AG04450 (cell line): Measurements from ENCODE around the gene TMF1. TPM values are rescaled to one million over a fixed set of nuclear protein-coding genes. Genes with fewer than 3 reads are reported as not detected.

Source experiments
- CTCF ChIA-PET: fragments of 300-600, 350-600 bp; formaldehyde crosslinking; extraction: SDS; loops from one replicate; lab custom pipeline; 2022; ENCODE audit warnings: antibody characterized with exemption, inconsistent platforms; lab: Charles Lee
- POLR2A ChIA-PET: fragments of 350-600 bp; formaldehyde crosslinking; extraction: SDS; loops from one replicate; lab custom pipeline; 2021; ENCODE audit warnings: antibody characterized with exemption, inconsistent platforms; lab: Yijun Ruan, JAX
- DNase-seq: peaks from one replicate; pipeline ENCODE4 v3.0.0-alpha.2; 2011; ENCODE audit warnings: low read depth, low spot score
- H3K27ac ChIP-seq: one replicate; pipeline ENCODE4 v1.5.1; 2012; ENCODE audit warnings: low read depth, low read length, control low read depth
- H3K27me3 ChIP-seq: one replicate; pipeline ENCODE4 v1.6.0; 2012; ENCODE audit warnings: low read length; ENCODE audit not compliant: control insufficient read depth, insufficient read depth
- H3K4me3 ChIP-seq: 2 replicates; pipeline ENCODE4 v1.5.1; 2011; ENCODE audit warnings: mild to moderate bottlenecking, low read depth, low read length, control low read depth
- H3K9me3 ChIP-seq: 2 replicates; pipeline ENCODE4 v1.5.1; 2012; ENCODE audit warnings: low read length; ENCODE audit not compliant: control insufficient read depth, insufficient read depth
- polyA plus RNA-seq: library from polyadenylated mRNA; depleted of rRNA; stranded (reverse); fragments of >200 nt; gene quantifications from 2 replicates; pipeline ENCODE4 v1.2.3, GENCODE V29; 2011
- TF ChIP-seq, protein P1 (sequence below): IDR thresholded peaks from 2 replicates; pipeline ENCODE4 v1.5.1; 2011; ENCODE audit warnings: low read depth, low read length, control low read depth, inconsistent platforms

The TMF1 gene
- polyA plus RNA-seq, 1 experiment = 21.1 TPM

DNA sequence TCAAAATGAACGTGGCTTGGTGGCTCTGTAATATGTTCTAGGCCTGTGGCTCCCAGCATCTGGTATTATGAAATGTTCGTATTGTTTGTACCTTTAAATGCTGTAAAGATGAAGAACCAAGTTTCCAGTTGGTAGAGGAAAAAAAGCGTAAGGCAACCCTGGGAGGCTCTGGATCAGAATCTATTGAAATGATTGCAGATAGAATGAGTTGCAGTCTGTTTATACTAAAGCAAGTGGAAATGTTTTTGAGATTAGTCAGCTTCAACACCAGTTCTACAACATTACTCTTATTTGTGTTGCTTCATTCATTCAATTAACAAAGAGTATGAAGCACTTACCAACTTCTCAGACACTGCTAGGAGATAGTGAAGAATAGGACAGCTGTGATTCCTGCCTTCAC, 37.9 kb upstream of the TMF1 start:
- no peaks in the 10 kb centered on the region for H3K9me3 ChIP-seq
- TF ChIP-seq, protein P1, sequence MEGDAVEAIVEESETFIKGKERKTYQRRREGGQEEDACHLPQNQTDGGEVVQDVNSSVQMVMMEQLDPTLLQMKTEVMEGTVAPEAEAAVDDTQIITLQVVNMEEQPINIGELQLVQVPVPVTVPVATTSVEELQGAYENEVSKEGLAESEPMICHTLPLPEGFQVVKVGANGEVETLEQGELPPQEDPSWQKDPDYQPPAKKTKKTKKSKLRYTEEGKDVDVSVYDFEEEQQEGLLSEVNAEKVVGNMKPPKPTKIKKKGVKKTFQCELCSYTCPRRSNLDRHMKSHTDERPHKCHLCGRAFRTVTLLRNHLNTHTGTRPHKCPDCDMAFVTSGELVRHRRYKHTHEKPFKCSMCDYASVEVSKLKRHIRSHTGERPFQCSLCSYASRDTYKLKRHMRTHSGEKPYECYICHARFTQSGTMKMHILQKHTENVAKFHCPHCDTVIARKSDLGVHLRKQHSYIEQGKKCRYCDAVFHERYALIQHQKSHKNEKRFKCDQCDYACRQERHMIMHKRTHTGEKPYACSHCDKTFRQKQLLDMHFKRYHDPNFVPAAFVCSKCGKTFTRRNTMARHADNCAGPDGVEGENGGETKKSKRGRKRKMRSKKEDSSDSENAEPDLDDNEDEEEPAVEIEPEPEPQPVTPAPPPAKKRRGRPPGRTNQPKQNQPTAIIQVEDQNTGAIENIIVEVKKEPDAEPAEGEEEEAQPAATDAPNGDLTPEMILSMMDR = no peak
- ChIA-PET CTCF (interaction anchor here (1.0 to 1.9 kb wide), 3 partner anchors 30 to 216 kb away, joined by 3 to 13 read pairs (median 5); partner anchors contain the start of gene EOGT), POLR2A (interaction anchor here (0.7 kb wide), 1 partner anchor 11 kb away, joined by 8 read pairs; no protein-coding TSS in a partner anchor)
- DNase-seq = peak; percentile 52
- H3K27me3 ChIP-seq = no peaks in the 10 kb centered on the region
- H3K27ac ChIP-seq = peak overlapping the region; percentile 54
- no peak overlapping the region for H3K4me3 ChIP-seq

DNA sequence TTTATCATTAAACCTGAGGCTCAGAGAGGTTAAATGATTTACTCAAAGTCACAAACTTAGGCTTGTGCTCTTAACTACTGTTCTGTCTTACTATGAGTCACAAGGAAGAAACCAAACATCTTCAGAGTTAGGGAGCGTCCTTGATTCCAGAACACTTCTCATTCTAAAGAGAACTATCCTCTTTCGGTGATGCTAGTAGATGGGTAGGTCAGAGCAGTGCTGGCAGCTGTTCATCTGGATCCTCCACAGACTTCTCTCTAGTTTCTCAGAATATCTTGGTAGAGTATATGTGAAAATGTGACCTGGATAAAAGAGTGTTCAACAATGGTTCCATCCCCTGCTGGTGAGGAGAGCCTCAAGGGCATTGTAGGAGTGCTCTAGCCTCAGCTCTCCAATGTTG, 35.9 kb upstream of the TMF1 start:
- H3K27ac ChIP-seq = no peak overlapping the region
- ChIA-PET CTCF (no interaction called here), POLR2A (no interaction called here)
- H3K9me3 ChIP-seq = no peaks in the 10 kb centered on the region
- no peaks in the 10 kb centered on the region for H3K27me3 ChIP-seq
- no peak for DNase-seq
- TF ChIP-seq, protein P1 = peak; percentile 13; the same call in 1 of the 2 replicates
- peak overlapping the region; percentile 18; the same call in 1 of the 2 replicates for H3K4me3 ChIP-seq

DNA sequence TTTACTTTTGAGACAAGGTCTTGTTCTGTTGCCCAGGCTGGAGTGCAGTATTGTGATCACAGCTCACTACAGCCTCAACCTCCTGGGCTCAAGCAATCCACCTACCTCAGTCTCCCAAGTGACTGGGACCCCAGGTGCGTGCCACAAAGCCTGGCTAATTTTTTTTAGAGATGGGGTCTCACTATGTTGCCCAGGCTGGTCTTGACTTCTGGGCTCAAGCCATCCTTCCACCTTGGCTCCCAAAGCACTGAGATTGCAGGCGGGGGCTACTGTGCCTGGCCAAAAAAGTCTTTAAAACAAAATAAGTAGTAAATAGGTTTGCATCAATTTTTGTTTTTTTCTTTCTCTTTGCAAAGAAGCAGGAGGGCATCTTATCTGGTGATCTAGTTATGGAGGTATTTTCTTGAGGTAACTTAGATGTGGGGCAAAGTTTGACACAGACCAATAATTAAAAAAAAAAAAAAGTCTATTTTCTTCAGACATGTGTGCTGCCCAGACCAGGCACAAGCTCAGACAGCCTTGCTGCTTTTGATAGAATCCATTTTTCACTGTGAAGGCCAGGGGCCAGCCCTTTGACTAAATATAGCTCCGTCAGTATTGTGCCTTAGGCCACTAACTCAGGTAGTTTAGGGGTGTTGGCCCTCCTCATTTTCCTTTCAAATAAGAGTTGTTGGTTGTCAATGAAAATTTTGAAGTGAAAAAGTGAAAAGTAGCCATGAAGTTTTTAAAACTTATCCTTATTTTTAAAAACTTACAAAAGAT, 35.1 kb upstream of the TMF1 start:
- TF ChIP-seq, protein P1 = no peak
- Histone ChIP-seq H3K27ac (peak overlapping the region; percentile 83), H3K4me3 (peak overlapping the region; percentile 95), H3K27me3 (no peaks in the 10 kb centered on the region), H3K9me3 (no peaks in the 10 kb centered on the region)
- no peak for DNase-seq
- CTCF ChIA-PET = no interaction called here
- POLR2A ChIA-PET = interaction anchor here (0.7 kb wide), 1 partner anchor 762 kb away, joined by 5 read pairs; no protein-coding TSS in a partner anchor

DNA sequence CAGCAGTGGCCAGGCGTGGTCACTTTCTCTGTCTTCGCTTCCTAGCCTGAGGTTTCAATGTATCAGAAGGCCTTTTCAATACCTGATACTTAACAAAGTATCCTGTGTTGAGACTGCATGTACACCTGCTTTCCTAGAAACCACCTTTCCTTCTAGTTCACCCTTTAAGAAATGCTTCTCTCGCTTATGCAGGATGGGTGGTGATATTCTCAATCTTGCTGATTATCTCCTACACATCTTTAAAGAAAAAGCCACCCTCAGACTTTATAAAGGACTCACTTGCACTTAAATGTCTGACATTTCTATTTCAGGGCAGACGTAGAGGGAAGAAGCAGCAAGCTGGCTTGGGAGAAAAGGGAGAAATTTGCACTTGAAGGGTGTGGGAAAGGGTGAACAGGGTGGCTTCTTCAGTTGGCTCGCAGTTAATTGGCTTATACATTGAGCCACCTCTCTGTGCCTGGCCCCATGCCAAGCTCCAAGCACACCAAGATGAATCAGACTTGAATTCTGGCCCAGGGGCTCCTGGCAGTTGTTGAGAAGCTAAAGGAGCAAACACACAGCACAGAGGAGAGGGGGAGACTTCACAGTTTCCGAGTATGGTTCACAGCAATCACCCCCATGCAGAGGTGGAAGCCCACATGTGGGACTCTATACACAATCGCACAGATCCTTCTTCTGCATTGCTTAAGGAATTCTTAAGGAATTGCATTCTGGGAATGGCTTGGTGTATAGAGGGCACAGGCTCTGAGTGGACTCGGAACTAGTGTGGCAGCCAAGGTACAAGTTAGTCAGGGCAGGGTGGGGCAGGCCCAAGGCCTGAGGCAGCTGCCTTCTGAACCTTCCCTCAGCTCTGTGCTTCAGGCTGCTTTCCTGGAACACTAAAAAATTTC, 33.9 kb upstream of the TMF1 start:
- TF ChIP-seq, protein P1 = no peak
- Histone ChIP-seq H3K9me3 (no peaks in the 10 kb centered on the region), H3K27ac (peak overlapping the region; percentile 83), H3K27me3 (no peaks in the 10 kb centered on the region), H3K4me3 (peak overlapping the region; percentile 95)
- DNase-seq = peak; percentile 78
- POLR2A ChIA-PET = interaction anchor here (0.7 kb wide), 1 partner anchor 763 kb away, joined by 5 read pairs; no protein-coding TSS in a partner anchor
- CTCF ChIA-PET = no interaction called here
